ENCODE results near the gene TPCN2.

The TPCN2 gene

GRCh38 chr11:69119190-69119589 lies 70.5 kb downstream of the TPCN2 start:
- Histone ChIP-seq H3K27ac (no peak overlapping the region), H3K4me3 (no peak overlapping the region)

GRCh38 chr11:69120096-69120875 lies 71.6 kb downstream of the TPCN2 start:
- H3K4me3 ChIP-seq = no peak overlapping the region
- no peak overlapping the region for H3K27ac ChIP-seq

- Histone ChIP-seq H3K4me3 (no peak overlapping the region), H3K27ac (peak overlapping the region in 2 of 21 experiments; percentile 13 to 31)
Measured at GRCh38 chr11:69121021-69121420, 72.3 kb downstream of the TPCN2 start.

- peak overlapping the region in 5 of 21 experiments; percentile 13 to 67 (median 31) for H3K27ac ChIP-seq
- no peak overlapping the region for H3K4me3 ChIP-seq
Measured at GRCh38 chr11:69121621-69122325, 73.0 kb downstream of the TPCN2 start.

- peak overlapping the region in 9 of 21 experiments; percentile 23 to 70 (median 62) for H3K27ac ChIP-seq
- H3K4me3 ChIP-seq = no peak overlapping the region
Measured at GRCh38 chr11:69122326-69122629, 73.5 kb downstream of the TPCN2 start.

- Histone ChIP-seq H3K27ac (peak overlapping the region in 15 of 21 experiments; percentile 12 to 70 (median 50)), H3K4me3 (peak overlapping the region in 1 of 7 experiments; percentile 8)
Measured at GRCh38 chr11:69122630-69123431, 74.1 kb downstream of the TPCN2 start.

GRCh38 chr11:69123593-69124545 lies 75.1 kb downstream of the TPCN2 start:
- peak overlapping the region in 13 of 21 experiments; percentile 1 to 70 (median 47) for H3K27ac ChIP-seq
- no peak overlapping the region for H3K4me3 ChIP-seq

- H3K27ac ChIP-seq = peak overlapping the region in 1 of 21 experiments; percentile 70
Measured at GRCh38 chr11:69125861-69126260, 77.1 kb downstream of the TPCN2 start.

GRCh38 chr11:69126286-69126685 lies 77.6 kb downstream of the TPCN2 start:
- no peak overlapping the region for H3K4me3 ChIP-seq
- H3K27ac ChIP-seq = peak overlapping the region in 1 of 21 experiments; percentile 70

More at GRCh38 chr11:69125861-69126260, 77.1 kb downstream of the TPCN2 start:
- no peak overlapping the region for H3K4me3 ChIP-seq

GRCh38 chr11:69127081-69127850 lies 78.5 kb downstream of the TPCN2 start:
- Histone ChIP-seq H3K27ac (no peak overlapping the region), H3K4me3 (no peak overlapping the region)

- no peak overlapping the region for H3K27ac ChIP-seq
- H3K4me3 ChIP-seq = no peak overlapping the region
Measured at GRCh38 chr11:69127884-69128283, 79.2 kb downstream of the TPCN2 start.

GRCh38 chr11:69129053-69129452 lies 80.3 kb downstream of the TPCN2 start:
- H3K4me3 ChIP-seq = no peak overlapping the region
- no peak overlapping the region for H3K27ac ChIP-seq

GRCh38 chr11:69129647-69130046 lies 80.9 kb downstream of the TPCN2 start:
- H3K27ac ChIP-seq = no peak overlapping the region
- H3K4me3 ChIP-seq = no peak overlapping the region

GRCh38 chr11:69130654-69131053 lies 81.9 kb downstream of the TPCN2 start:
- Histone ChIP-seq H3K4me3 (no peak overlapping the region), H3K27ac (no peak overlapping the region)

GRCh38 chr11:69131121-69131566 lies 82.4 kb downstream of the TPCN2 start:
- Histone ChIP-seq H3K27ac (no peak overlapping the region), H3K4me3 (no peak overlapping the region)

- Histone ChIP-seq H3K4me3 (no peak overlapping the region), H3K27ac (no peak overlapping the region)
Measured at GRCh38 chr11:69131644-69132300, 83.0 kb downstream of the TPCN2 start.

- Histone ChIP-seq H3K4me3 (no peak overlapping the region), H3K27ac (no peak overlapping the region)
Measured at GRCh38 chr11:69132301-69132670, 83.6 kb downstream of the TPCN2 start.

- Histone ChIP-seq H3K27ac (no peak overlapping the region), H3K4me3 (no peak overlapping the region)
Measured at GRCh38 chr11:69133251-69133650, 84.5 kb downstream of the TPCN2 start.

Measured in skin epidermis (tissue), 12 donors.